Neuronal stem cell (in vitro differentiated cells): ENCODE data around the gene TBC1D22A.
A peak's percentile ranks its signal among the peaks of the same experiment; 100 is the strongest.

ENCODE experiments used
- DNase-seq: peaks from one replicate; pipeline ENCODE4 v3.0.0-alpha.2; 2013; ENCODE audit warnings: low spot score
- H2AFZ ChIP-seq: one replicate; pipeline ENCODE4 v1.6.1; 2013; ENCODE audit warnings: mild to moderate bottlenecking, low read length, inconsistent platforms
- H2AK5ac ChIP-seq: 2 replicates; pipeline ENCODE4 v1.6.1; 2013; ENCODE audit warnings: low read depth, mild to moderate bottlenecking, inconsistent platforms, low read length, moderate library complexity, mixed read lengths
- H2BK120ac ChIP-seq: 2 replicates; pipeline ENCODE4 v1.6.1; 2013; ENCODE audit warnings: low read depth, mild to moderate bottlenecking, inconsistent platforms, low read length, moderate library complexity, mixed read lengths
- H2BK12ac ChIP-seq: one replicate; pipeline ENCODE4 v1.6.1; 2013; ENCODE audit warnings: low read length, inconsistent platforms
- H2BK15ac ChIP-seq: 2 replicates; pipeline ENCODE4 v1.6.1; 2013; ENCODE audit warnings: mild to moderate bottlenecking, low read length, inconsistent platforms, mixed read lengths
- H2BK5ac ChIP-seq: one replicate; pipeline ENCODE4 v1.6.1; 2013; ENCODE audit warnings: inconsistent platforms, mild to moderate bottlenecking, low read length, moderate library complexity
- H3K14ac ChIP-seq: one replicate; pipeline ENCODE4 v1.6.1; 2013; ENCODE audit warnings: low read length, inconsistent platforms
- H3K18ac ChIP-seq: 2 replicates; pipeline ENCODE4 v1.6.1; 2013; ENCODE audit warnings: low read length, inconsistent platforms
- H3K23ac ChIP-seq: 2 replicates; pipeline ENCODE4 v1.6.1; 2013; ENCODE audit warnings: low read depth, mild to moderate bottlenecking, mixed read lengths, low read length, inconsistent platforms; ENCODE audit not compliant: poor library complexity
- H3K27ac ChIP-seq: replicated peaks from 3 replicates; pipeline ENCODE4 v1.5.1; 2013; ENCODE audit warnings: low read length, inconsistent platforms
- H3K27me3 ChIP-seq, 3 experiments: 2 replicates each; pipeline ENCODE4 v1.6.1; 2013; ENCODE audit warnings: low read length in 3 of 3, mild to moderate bottlenecking in 2 of 3, inconsistent platforms in 1 of 3, low read depth in 1 of 3, mixed read lengths in 1 of 3, moderate library complexity in 1 of 3; ENCODE audit not compliant: control insufficient read depth in 3 of 3, insufficient read depth in 3 of 3
- H3K36me3 ChIP-seq, 2 donors: replicated peaks in 1 of 2; 2 replicates each; pipeline ENCODE4 v1.6.1; 2013; ENCODE audit warnings: low read length in 2 of 2; ENCODE audit not compliant: control insufficient read depth in 2 of 2, insufficient read depth in 2 of 2
- H3K4ac ChIP-seq: 2 replicates; pipeline ENCODE4 v1.6.1; 2013; ENCODE audit warnings: inconsistent platforms, mild to moderate bottlenecking, low read length, moderate library complexity
- H3K4me1 ChIP-seq, 2 donors: 1 replicate in 1 of 2; 2 replicates in 1 of 2; pipeline ENCODE4 v1.6.1; 2013; ENCODE audit warnings: low read length in 2 of 2, low read depth in 1 of 2; ENCODE audit not compliant: control insufficient read depth in 2 of 2, insufficient read depth in 1 of 2
- H3K4me2 ChIP-seq: one replicate; pipeline ENCODE4 v1.6.1; 2013; ENCODE audit warnings: mild to moderate bottlenecking, low read length, inconsistent platforms; ENCODE audit not compliant: insufficient read depth, poor library complexity, severe bottlenecking
- H3K4me3 ChIP-seq, 2 donors: 2 replicates each; pipeline ENCODE4 v1.5.1; 2013; ENCODE audit warnings: low read length in 2 of 2, mild to moderate bottlenecking in 2 of 2, inconsistent platforms in 1 of 2, moderate library complexity in 1 of 2
- H3K79me1 ChIP-seq: one replicate; pipeline ENCODE4 v1.6.1; 2013; ENCODE audit warnings: low read depth, mild to moderate bottlenecking, inconsistent platforms, low read length, moderate library complexity
- H3K9ac ChIP-seq: one replicate; pipeline ENCODE4 v1.6.1; 2013; ENCODE audit warnings: mild to moderate bottlenecking, low read depth, low read length, inconsistent platforms; ENCODE audit not compliant: poor library complexity
- H3K9me3 ChIP-seq, 2 donors: replicated peaks in 1 of 2; 2 replicates each; pipeline versions ENCODE3 to v1.6.1; 2013; ENCODE audit warnings: low read length in 2 of 2, mild to moderate bottlenecking in 2 of 2, inconsistent platforms in 1 of 2, low read depth in 1 of 2, mixed read lengths in 1 of 2, moderate library complexity in 1 of 2; ENCODE audit not compliant: control insufficient read depth in 2 of 2, insufficient read depth in 1 of 2
- H4K8ac ChIP-seq: one replicate; pipeline ENCODE4 v1.6.1; 2013; ENCODE audit warnings: low read depth, mild to moderate bottlenecking, inconsistent platforms, low read length, moderate library complexity
- H4K91ac ChIP-seq: one replicate; pipeline ENCODE4 v1.6.1; 2013; ENCODE audit warnings: low read length, low read depth, mild to moderate bottlenecking, inconsistent platforms; ENCODE audit not compliant: poor library complexity
- WGBS, 2 donors: extraction: QIAGEN DNeasy Blood & Tissue Kit; methylation state at CpG; one replicate each; pipeline ENCODE4 v1.1.7; 2013; ENCODE audit warnings: missing lambda C conversion rate in 2 of 2, mixed read lengths in 1 of 2; ENCODE audit not compliant: insufficient read length in 2 of 2, insufficient replicate concordance in 1 of 2; ENCODE audit errors: extremely low coverage in 2 of 2; 5-methylcytosine and 5-hydroxymethylcytosine counted together

Gene TBC1D22A

GRCh38 chr22:47188261-47189055 is 426.0 kb downstream of the TBC1D22A start:
- H2BK5ac ChIP-seq: no peak overlapping the region
- DNase-seq: no peak
- no peak overlapping the region for H2AFZ ChIP-seq
- no peak overlapping the region for H2BK12ac ChIP-seq
- no peak overlapping the region for H2AK5ac ChIP-seq
- H3K4me3 ChIP-seq: no peak overlapping the region
- H3K18ac ChIP-seq: peak overlapping the region; percentile 15
- no peak overlapping the region for H3K4me2 ChIP-seq
- H3K9me3 ChIP-seq: peaks cover 5 to 9% of the 10 kb centered on the region in 2 donors
- no peaks in the 10 kb centered on the region for H3K36me3 ChIP-seq
- H2BK15ac ChIP-seq: no peak overlapping the region
- H4K8ac ChIP-seq: no peak overlapping the region
- peaks cover 0 to 4% of the 10 kb centered on the region in 2 donors for H3K4me1 ChIP-seq
- no peak overlapping the region for H3K9ac ChIP-seq
- no peak overlapping the region for H3K4ac ChIP-seq
- H3K14ac ChIP-seq: no peak overlapping the region
- no peak overlapping the region for H4K91ac ChIP-seq
- H3K27ac ChIP-seq: no peak overlapping the region
- H3K79me1 ChIP-seq: no peaks in the 10 kb centered on the region
- WGBS, 2 donors: no CpG with 5 or more reads among the region's 17 CpGs
- H3K23ac ChIP-seq: no peak overlapping the region
- H3K27me3 ChIP-seq: no peaks in the 10 kb centered on the region
- no peak overlapping the region for H2BK120ac ChIP-seq

GRCh38 chr22:47189056-47189916 is 426.8 kb downstream of the TBC1D22A start:
- no peak overlapping the region for H3K9ac ChIP-seq
- H3K27ac ChIP-seq: no peak overlapping the region
- H2BK5ac ChIP-seq: peak overlapping the region; percentile 24
- no peak for DNase-seq
- H3K18ac ChIP-seq: no peak overlapping the region
- H3K27me3 ChIP-seq: no peaks in the 10 kb centered on the region
- H3K4ac ChIP-seq: no peak overlapping the region
- no peak overlapping the region for H2AK5ac ChIP-seq
- peaks cover 0 to 4% of the 10 kb centered on the region in 2 donors for H3K4me1 ChIP-seq
- H3K4me2 ChIP-seq: no peak overlapping the region
- H2BK12ac ChIP-seq: no peak overlapping the region
- no peak overlapping the region for H2AFZ ChIP-seq
- no peak overlapping the region for H2BK15ac ChIP-seq
- H4K8ac ChIP-seq: no peak overlapping the region
- H3K23ac ChIP-seq: peak overlapping the region; percentile 55
- no peak overlapping the region for H2BK120ac ChIP-seq
- no peak overlapping the region for H4K91ac ChIP-seq
- H3K36me3 ChIP-seq: no peaks in the 10 kb centered on the region
- peaks cover 5 to 9% of the 10 kb centered on the region in 2 donors for H3K9me3 ChIP-seq
- H3K79me1 ChIP-seq: no peaks in the 10 kb centered on the region
- no peak overlapping the region for H3K14ac ChIP-seq
- no CpG with 5 or more reads among the region's 35 CpGs for WGBS, 2 donors
- no peak overlapping the region for H3K4me3 ChIP-seq

- H3K9ac ChIP-seq: no peak overlapping the region
- no CpG with 5 or more reads among the region's 23 CpGs for WGBS, 2 donors
- H4K8ac ChIP-seq: no peak overlapping the region
- no peak overlapping the region for H4K91ac ChIP-seq
- H3K4me3 ChIP-seq: no peak overlapping the region
- no peak overlapping the region for H3K14ac ChIP-seq
- H2AK5ac ChIP-seq: no peak overlapping the region
- DNase-seq: no peak
- no peak overlapping the region for H2BK120ac ChIP-seq
- H2BK12ac ChIP-seq: no peak overlapping the region
- H2BK15ac ChIP-seq: no peak overlapping the region
- H3K4ac ChIP-seq: no peak overlapping the region
- H3K27ac ChIP-seq: no peak overlapping the region
- no peak overlapping the region for H3K4me2 ChIP-seq
- no peaks in the 10 kb centered on the region for H3K79me1 ChIP-seq
- H3K4me1 ChIP-seq: peaks cover 0 to 4% of the 10 kb centered on the region in 2 donors
- no peak overlapping the region for H3K18ac ChIP-seq
- no peaks in the 10 kb centered on the region for H3K27me3 ChIP-seq
- H2AFZ ChIP-seq: no peak overlapping the region
- H3K36me3 ChIP-seq: no peaks in the 10 kb centered on the region
- no peak overlapping the region for H3K23ac ChIP-seq
- no peak overlapping the region for H2BK5ac ChIP-seq
- H3K9me3 ChIP-seq: peaks cover 3 to 10% of the 10 kb centered on the region in 2 donors
Observed at GRCh38 chr22:47190276-47190956, 428.0 kb downstream of the TBC1D22A start.
